ENCODE results near the gene ZBTB6. TPM values are rescaled to one million over a fixed set of nuclear protein-coding genes. Genes with fewer than 3 reads are reported as not detected.

The ZBTB6 gene
- total and polyA plus RNA-seq, 9 of the 15 experiments (the other 6 are each of a cell fraction or from before 2014, with no cell fraction given) = 1.4 to 7.2 (median 5.3) TPM

DNA sequence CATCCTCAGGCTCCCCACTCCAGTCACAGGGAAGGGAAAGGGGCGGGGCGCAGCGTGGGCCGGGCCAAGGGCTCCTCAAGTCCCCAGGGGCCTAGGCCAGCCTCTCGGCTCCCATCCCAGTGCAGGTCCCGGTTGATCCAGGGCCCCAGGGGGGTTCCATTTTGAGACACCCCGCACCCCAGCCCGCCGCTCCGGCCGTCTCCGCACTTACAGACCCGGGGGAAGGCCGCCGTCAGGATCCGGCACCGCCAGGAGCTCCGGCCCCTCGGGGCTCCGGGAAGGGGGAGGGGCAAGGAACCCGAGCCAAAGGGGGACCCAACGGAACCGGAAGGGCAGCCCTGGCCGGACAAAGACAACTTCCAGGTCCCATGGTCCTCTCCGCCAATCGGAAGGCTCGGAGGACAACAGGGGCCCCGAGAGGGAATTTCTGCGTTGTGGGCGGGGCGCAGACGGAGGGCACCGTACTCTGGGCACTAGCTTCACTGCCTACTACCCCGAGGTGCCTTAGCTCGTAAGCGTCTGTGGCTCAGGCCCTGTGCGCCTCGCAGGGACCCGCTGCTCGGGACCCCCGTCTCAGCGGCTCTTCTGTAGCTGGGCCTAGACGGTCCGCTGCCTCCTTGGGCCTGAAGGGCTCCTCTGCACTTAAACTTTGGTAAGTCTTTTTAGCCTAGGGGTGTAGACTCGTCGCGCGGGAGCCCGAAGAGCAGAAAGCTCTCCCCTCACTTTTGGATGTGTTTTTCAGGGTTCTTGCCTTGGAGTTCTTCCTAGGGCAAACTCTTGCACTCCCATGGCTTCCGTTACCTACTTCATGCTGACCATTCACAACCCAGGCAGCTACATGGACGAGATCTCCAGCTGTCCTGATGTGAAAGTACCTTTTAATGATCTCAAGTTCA is 18.4 kb upstream of the ZBTB6 start, which contains the start of gene ZBTB26 (continued):
- no peak for TF ChIP-seq ZNF766 (CRISPR knock-in tag; conservative IDR thresholded peaks at IDR 0.05)
- no peak for TF ChIP-seq CBX2 (IDR thresholded peaks at IDR 0.05; ENCODE audit: insufficient read depth, low read length, poor library complexity, severe bottlenecking)
- TF ChIP-seq MAFK (IDR thresholded peaks at IDR 0.05; ENCODE audit: low read length) = no peak
- TF ChIP-seq ELF2 (CRISPR knock-in tag; IDR thresholded peaks at IDR 0.05) = no peak
- 0 out of 2 replicates have a peak, but pooled peaks have one; percentile 6 for TF ChIP-seq ZNF79 (CRISPR knock-in tag; IDR thresholded peaks at IDR 0.05; ENCODE audit: low read depth)
- TF ChIP-seq SAFB2 (IDR thresholded peaks at IDR 0.05; ENCODE audit: borderline replicate concordance, low read depth, low read length, severe bottlenecking) = no peak
- TF ChIP-seq, protein P1, sequence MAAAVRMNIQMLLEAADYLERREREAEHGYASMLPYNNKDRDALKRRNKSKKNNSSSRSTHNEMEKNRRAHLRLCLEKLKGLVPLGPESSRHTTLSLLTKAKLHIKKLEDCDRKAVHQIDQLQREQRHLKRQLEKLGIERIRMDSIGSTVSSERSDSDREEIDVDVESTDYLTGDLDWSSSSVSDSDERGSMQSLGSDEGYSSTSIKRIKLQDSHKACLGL (CRISPR knock-in tag; IDR thresholded peaks at IDR 0.05; ENCODE audit: borderline replicate concordance, poor library complexity, severe bottlenecking) = no peak
- TF ChIP-seq SMARCE1 (IDR thresholded peaks at IDR 0.05) = 0 out of 2 replicates have a peak, but pooled peaks have one; percentile 9
- TF ChIP-seq, protein P2, sequence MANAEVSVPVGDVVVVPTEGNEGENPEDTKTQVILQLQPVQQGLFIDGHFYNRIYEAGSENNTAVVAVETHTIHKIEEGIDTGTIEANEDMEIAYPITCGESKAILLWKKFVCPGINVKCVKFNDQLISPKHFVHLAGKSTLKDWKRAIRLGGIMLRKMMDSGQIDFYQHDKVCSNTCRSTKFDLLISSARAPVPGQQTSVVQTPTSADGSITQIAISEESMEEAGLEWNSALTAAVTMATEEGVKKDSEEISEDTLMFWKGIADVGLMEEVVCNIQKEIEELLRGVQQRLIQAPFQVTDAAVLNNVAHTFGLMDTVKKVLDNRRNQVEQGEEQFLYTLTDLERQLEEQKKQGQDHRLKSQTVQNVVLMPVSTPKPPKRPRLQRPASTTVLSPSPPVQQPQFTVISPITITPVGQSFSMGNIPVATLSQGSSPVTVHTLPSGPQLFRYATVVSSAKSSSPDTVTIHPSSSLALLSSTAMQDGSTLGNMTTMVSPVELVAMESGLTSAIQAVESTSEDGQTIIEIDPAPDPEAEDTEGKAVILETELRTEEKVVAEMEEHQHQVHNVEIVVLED (CRISPR knock-in tag; IDR thresholded peaks at IDR 0.05) = 0 out of 2 replicates have a peak, but pooled peaks have one; percentile 4
- TF ChIP-seq ZNF239 (CRISPR knock-in tag; IDR thresholded peaks at IDR 0.05) = no peak
- TF ChIP-seq ZNF274 (IDR thresholded peaks at IDR 0.05; ENCODE audit: borderline replicate concordance, low read depth, low read length) = no peak
- no peak for TF ChIP-seq BCOR (IDR thresholded peaks at IDR 0.05)
- TF ChIP-seq, protein P3, sequence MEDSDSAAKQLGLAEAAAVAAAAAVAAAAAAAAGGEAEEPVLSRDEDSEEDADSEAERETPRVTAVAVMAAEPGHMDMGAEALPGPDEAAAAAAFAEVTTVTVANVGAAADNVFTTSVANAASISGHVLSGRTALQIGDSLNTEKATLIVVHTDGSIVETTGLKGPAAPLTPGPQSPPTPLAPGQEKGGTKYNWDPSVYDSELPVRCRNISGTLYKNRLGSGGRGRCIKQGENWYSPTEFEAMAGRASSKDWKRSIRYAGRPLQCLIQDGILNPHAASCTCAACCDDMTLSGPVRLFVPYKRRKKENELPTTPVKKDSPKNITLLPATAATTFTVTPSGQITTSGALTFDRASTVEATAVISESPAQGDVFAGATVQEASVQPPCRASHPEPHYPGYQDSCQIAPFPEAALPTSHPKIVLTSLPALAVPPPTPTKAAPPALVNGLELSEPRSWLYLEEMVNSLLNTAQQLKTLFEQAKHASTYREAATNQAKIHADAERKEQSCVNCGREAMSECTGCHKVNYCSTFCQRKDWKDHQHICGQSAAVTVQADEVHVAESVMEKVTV (CRISPR knock-in tag; IDR thresholded peaks at IDR 0.05) = no peak
- peak; percentile 58; the same call in 1 of the 2 replicates for TF ChIP-seq ZEB2 (IDR thresholded peaks at IDR 0.05)
- TF ChIP-seq NR2C1 (IDR thresholded peaks at IDR 0.05) = peak; percentile 96
- TF ChIP-seq NR2C1 (tag; IDR thresholded peaks at IDR 0.05) = peak; percentile 98
- TF ChIP-seq, protein P4, sequence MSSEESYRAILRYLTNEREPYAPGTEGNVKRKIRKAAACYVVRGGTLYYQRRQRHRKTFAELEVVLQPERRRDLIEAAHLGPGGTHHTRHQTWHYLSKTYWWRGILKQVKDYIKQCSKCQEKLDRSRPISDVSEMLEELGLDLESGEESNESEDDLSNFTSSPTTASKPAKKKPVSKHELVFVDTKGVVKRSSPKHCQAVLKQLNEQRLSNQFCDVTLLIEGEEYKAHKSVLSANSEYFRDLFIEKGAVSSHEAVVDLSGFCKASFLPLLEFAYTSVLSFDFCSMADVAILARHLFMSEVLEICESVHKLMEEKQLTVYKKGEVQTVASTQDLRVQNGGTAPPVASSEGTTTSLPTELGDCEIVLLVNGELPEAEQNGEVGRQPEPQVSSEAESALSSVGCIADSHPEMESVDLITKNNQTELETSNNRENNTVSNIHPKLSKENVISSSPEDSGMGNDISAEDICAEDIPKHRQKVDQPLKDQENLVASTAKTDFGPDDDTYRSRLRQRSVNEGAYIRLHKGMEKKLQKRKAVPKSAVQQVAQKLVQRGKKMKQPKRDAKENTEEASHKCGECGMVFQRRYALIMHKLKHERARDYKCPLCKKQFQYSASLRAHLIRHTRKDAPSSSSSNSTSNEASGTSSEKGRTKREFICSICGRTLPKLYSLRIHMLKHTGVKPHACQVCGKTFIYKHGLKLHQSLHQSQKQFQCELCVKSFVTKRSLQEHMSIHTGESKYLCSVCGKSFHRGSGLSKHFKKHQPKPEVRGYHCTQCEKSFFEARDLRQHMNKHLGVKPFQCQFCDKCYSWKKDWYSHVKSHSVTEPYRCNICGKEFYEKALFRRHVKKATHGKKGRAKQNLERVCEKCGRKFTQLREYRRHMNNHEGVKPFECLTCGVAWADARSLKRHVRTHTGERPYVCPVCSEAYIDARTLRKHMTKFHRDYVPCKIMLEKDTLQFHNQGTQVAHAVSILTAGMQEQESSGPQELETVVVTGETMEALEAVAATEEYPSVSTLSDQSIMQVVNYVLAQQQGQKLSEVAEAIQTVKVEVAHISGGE (CRISPR knock-in tag; IDR thresholded peaks at IDR 0.05) = peak; percentile 86 to 97 (median 96)
- TF ChIP-seq DACH1 (IDR thresholded peaks at IDR 0.05; ENCODE audit: partially characterized antibody) = no peak
